ENCODE data around the gene RTCB. TPM values are rescaled to one million over a fixed set of nuclear protein-coding genes. Genes with fewer than 3 reads are reported as not detected.

RTCB gene
- total RNA-seq, 1 donor from 2014 or later, result 61.1 TPM

- ATAC-seq (no peak), DNase-seq (no peak)
- Histone ChIP-seq H3K4me3 (no peak overlapping the region), H3K4me1 (no peaks in the 10 kb centered on the region), H3K27ac (no peak overlapping the region), H3K27me3 (peaks cover 6% of the 10 kb centered on the region), H3K9me3 (no peaks in the 10 kb centered on the region), H3K36me3 (no peaks in the 10 kb centered on the region)
- intact Hi-C loops (cut with DNase I), result no loop called here
- TF ChIP-seq, protein P1, sequence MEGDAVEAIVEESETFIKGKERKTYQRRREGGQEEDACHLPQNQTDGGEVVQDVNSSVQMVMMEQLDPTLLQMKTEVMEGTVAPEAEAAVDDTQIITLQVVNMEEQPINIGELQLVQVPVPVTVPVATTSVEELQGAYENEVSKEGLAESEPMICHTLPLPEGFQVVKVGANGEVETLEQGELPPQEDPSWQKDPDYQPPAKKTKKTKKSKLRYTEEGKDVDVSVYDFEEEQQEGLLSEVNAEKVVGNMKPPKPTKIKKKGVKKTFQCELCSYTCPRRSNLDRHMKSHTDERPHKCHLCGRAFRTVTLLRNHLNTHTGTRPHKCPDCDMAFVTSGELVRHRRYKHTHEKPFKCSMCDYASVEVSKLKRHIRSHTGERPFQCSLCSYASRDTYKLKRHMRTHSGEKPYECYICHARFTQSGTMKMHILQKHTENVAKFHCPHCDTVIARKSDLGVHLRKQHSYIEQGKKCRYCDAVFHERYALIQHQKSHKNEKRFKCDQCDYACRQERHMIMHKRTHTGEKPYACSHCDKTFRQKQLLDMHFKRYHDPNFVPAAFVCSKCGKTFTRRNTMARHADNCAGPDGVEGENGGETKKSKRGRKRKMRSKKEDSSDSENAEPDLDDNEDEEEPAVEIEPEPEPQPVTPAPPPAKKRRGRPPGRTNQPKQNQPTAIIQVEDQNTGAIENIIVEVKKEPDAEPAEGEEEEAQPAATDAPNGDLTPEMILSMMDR (IDR thresholded peaks at IDR 0.05), result no peak
Observed at GRCh38 chr22:32430352-32430751, 18.3 kb upstream of the RTCB start.

DNA sequence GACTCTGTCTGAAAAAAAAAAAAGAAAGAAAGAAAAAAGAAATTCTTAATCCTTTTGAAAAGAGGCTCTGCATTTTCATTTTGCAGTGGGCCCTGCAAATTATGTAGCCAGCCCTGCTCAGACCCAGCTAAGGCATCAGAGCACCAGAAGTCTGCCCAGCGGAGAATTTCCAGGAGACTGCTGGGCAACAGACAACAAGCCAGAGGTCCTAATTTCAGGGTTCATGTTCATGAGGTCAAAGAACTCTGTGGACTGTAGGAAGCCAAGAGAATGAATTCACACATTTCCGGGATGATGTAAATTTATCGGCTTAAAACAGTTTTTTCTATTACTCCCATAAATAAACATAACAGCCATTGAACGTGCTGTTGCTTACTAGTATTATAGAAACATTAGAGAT is 14.8 kb upstream of the RTCB start:
- H3K27me3 ChIP-seq, result no peaks in the 10 kb centered on the region
- H3K9me3 ChIP-seq, result no peaks in the 10 kb centered on the region
- intact Hi-C loops (cut with DNase I), result no loop called here
- no peak overlapping the region for H3K27ac ChIP-seq
- TF ChIP-seq, protein P1 (IDR thresholded peaks at IDR 0.05), result no peak
- DNase-seq, result no peak
- no peak for ATAC-seq
- H3K4me1 ChIP-seq, result no peaks in the 10 kb centered on the region
- H3K4me3 ChIP-seq, result no peak overlapping the region
- no peaks in the 10 kb centered on the region for H3K36me3 ChIP-seq

DNA sequence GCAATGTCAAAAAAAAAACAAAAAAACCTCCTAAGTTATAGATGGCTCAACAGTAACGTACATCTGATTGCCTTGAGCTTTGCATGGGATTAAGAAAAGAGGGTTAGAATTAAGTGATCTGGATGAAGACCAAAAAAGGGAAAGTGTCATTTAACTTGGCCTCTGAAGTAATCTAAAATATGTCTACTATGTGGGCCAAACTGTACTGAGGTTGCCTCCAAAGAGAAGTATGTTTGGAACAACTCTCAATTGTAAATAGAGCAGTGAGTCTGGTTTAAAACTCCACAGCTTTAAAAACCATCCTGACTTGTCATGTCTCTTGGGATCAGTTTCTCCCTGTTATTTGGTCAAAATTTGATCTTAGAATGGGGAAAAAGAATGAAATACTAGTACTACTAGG is 11.6 kb upstream of the RTCB start:
- Histone ChIP-seq H3K27ac (no peak overlapping the region), H3K36me3 (no peaks in the 10 kb centered on the region), H3K9me3 (no peaks in the 10 kb centered on the region), H3K4me1 (no peaks in the 10 kb centered on the region), H3K27me3 (peaks cover 2% of the 10 kb centered on the region), H3K4me3 (no peak overlapping the region)
- TF ChIP-seq, protein P1 (IDR thresholded peaks at IDR 0.05), result no peak
- intact Hi-C loops (cut with DNase I), result no loop called here
- ATAC-seq (peak; percentile 49), DNase-seq (no peak)

GRCh38 chr22:32422062-32422461 is 10.0 kb upstream of the RTCB start:
- H3K4me3 ChIP-seq, result no peak overlapping the region
- ATAC-seq, result peak; percentile 58
- H3K9me3 ChIP-seq, result no peaks in the 10 kb centered on the region

DNA sequence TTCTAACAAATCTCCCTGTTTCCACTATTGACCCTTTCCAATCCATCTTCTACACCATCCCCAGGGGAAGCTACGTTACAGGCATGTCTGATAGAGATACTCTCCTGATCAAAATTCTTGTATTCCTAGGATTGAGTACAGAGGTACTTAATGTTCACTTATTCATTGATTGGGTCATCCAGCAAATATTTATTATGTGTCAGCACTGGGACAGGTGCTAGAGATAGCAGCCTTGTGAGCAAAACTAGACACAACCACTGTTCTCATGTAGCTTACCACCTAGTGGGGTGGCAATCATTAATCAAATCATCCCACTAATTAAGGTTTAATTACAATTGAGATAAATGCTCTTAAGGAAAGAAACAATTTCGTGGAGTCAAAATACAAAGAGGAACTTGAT is 9.4 kb upstream of the RTCB start:
- intact Hi-C loops (cut with DNase I), result no loop called here
- Histone ChIP-seq H3K9me3 (no peaks in the 10 kb centered on the region), H3K36me3 (no peaks in the 10 kb centered on the region), H3K4me1 (no peaks in the 10 kb centered on the region), H3K27me3 (peaks cover 14% of the 10 kb centered on the region), H3K4me3 (no peak overlapping the region), H3K27ac (no peak overlapping the region)
- DNase-seq (no peak), ATAC-seq (no peak)
- TF ChIP-seq, protein P1 (IDR thresholded peaks at IDR 0.05), result no peak

More at GRCh38 chr22:32422062-32422461, 10.0 kb upstream of the RTCB start:
- peaks cover 14% of the 10 kb centered on the region for H3K27me3 ChIP-seq
- no peaks in the 10 kb centered on the region for H3K4me1 ChIP-seq
- DNase-seq, result no peak
- no peak overlapping the region for H3K27ac ChIP-seq
- TF ChIP-seq, protein P1 (IDR thresholded peaks at IDR 0.05), result no peak
- H3K36me3 ChIP-seq, result no peaks in the 10 kb centered on the region
- intact Hi-C loops (cut with DNase I), result no loop called here

DNA sequence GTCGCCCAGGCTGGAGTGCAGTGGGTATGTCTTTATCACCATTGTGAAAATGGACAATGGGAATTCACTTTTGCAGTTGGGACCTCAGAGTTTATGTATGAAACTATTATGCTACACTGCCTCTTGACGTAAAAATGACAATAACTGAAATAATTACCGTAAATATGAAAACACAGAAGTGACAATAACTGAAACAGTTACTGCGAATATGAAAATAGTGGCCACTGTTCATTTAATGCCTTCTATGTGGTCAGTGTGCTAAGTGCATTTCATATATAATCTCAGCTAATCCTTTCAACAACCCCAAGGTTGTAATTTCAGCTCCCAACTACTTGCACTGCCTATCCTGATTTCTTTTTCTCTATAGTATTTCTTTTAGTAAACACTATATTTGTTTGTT is 5.9 kb upstream of the RTCB start:
- TF ChIP-seq, protein P1 (IDR thresholded peaks at IDR 0.05), result no peak
- ATAC-seq (no peak), DNase-seq (no peak)
- Histone ChIP-seq H3K27me3 (peaks cover 14% of the 10 kb centered on the region), H3K27ac (no peak overlapping the region), H3K36me3 (no peaks in the 10 kb centered on the region), H3K4me1 (no peaks in the 10 kb centered on the region), H3K9me3 (no peaks in the 10 kb centered on the region), H3K4me3 (no peak overlapping the region)
- intact Hi-C loops (cut with DNase I), result no loop called here

Data from upper lobe of right lung (tissue), 1 donor.